HG02610 (cell line): ENCODE data around the gene LSM2.

Source experiments
- ATAC-seq: cut with Tn5 transposase; IDR thresholded peaks from one replicate; pipeline ENCODE4 v1.9.1; 2021; ENCODE audit warnings: mild to moderate bottlenecking, moderate library complexity; ENCODE audit not compliant: unreplicated experiment

The LSM2 gene

GRCh38 chr6:31752739-31753319, 53.9 kb downstream of the LSM2 start:
- no peak for ATAC-seq

GRCh38 chr6:31750411-31751022, 56.2 kb downstream of the LSM2 start:
- ATAC-seq: no peak

GRCh38 chr6:31749301-31750036, 57.3 kb downstream of the LSM2 start:
- no peak for ATAC-seq
